Trophoblast cell (in vitro differentiated cells and primary cell): ENCODE data around the gene NDUFS3.
A peak's percentile ranks its signal among the peaks of the same experiment; 100 is the strongest.

Source experiments
- DNase-seq, 2 donors: peaks; one replicate each; pipeline ENCODE4 v3.0.0-alpha.2; 2016
- H2AFZ ChIP-seq: 2 replicates; pipeline ENCODE4 v1.6.1; 2013; ENCODE audit warnings: low read length, moderate library complexity, mild to moderate bottlenecking; ENCODE audit not compliant: insufficient read depth, poor library complexity
- H2AK5ac ChIP-seq: 2 replicates; pipeline ENCODE4 v1.6.1; 2013; ENCODE audit warnings: mild to moderate bottlenecking, low read length
- H2BK120ac ChIP-seq: 2 replicates; pipeline ENCODE4 v1.6.1; 2013; ENCODE audit warnings: low read length, mild to moderate bottlenecking, moderate library complexity; ENCODE audit not compliant: insufficient read depth, poor library complexity
- H2BK12ac ChIP-seq: 2 replicates; pipeline ENCODE4 v1.6.1; 2013; ENCODE audit warnings: mild to moderate bottlenecking, low read length, moderate library complexity
- H2BK5ac ChIP-seq: 2 replicates; pipeline ENCODE4 v1.6.1; 2013; ENCODE audit warnings: low read length, low read depth, moderate library complexity, mild to moderate bottlenecking; ENCODE audit not compliant: poor library complexity
- H3K14ac ChIP-seq: 2 replicates; pipeline ENCODE4 v1.6.1; 2013; ENCODE audit warnings: mild to moderate bottlenecking, low read length
- H3K18ac ChIP-seq: 2 replicates; pipeline ENCODE4 v1.6.1; 2013; ENCODE audit warnings: mild to moderate bottlenecking, low read length
- H3K23ac ChIP-seq: 2 replicates; pipeline ENCODE4 v1.6.1; 2013; ENCODE audit warnings: low read length
- H3K27ac ChIP-seq: 2 replicates; pipeline ENCODE4 v1.5.1; 2013; ENCODE audit warnings: low read depth, mild to moderate bottlenecking, inconsistent platforms, low read length, moderate library complexity
- H3K27me3 ChIP-seq: 2 replicates; pipeline ENCODE4 v1.6.1; 2013; ENCODE audit warnings: inconsistent platforms, mild to moderate bottlenecking, low read length, moderate library complexity; ENCODE audit not compliant: insufficient read depth
- H3K36me3 ChIP-seq, 2 experiments: 1 replicate in 1 of 2; 2 replicates in 1 of 2; pipeline ENCODE4 v1.6.1; 2013; ENCODE audit warnings: low read length in 2 of 2, mild to moderate bottlenecking in 2 of 2, moderate library complexity in 1 of 2; ENCODE audit not compliant: insufficient read depth in 2 of 2, control insufficient read depth in 1 of 2
- H3K4ac ChIP-seq: 2 replicates; pipeline ENCODE4 v1.6.1; 2013; ENCODE audit warnings: low read depth, mild to moderate bottlenecking, low read length, moderate library complexity
- H3K4me1 ChIP-seq, 2 experiments: 1 replicate in 1 of 2; 2 replicates in 1 of 2; pipeline ENCODE4 v1.6.1; 2013; ENCODE audit warnings: low read length in 2 of 2, mild to moderate bottlenecking in 2 of 2, moderate library complexity in 1 of 2; ENCODE audit not compliant: insufficient read depth in 2 of 2, control insufficient read depth in 1 of 2
- H3K4me2 ChIP-seq: 2 replicates; pipeline ENCODE4 v1.6.1; 2013; ENCODE audit warnings: inconsistent platforms, mild to moderate bottlenecking, low read length, moderate library complexity
- H3K4me3 ChIP-seq: 2 replicates; pipeline ENCODE4 v1.5.1; 2013; ENCODE audit warnings: mild to moderate bottlenecking, low read depth, low read length, inconsistent platforms
- H3K79me1 ChIP-seq: one replicate; pipeline ENCODE4 v1.6.1; 2013; ENCODE audit warnings: low read length
- H3K79me2 ChIP-seq: 2 replicates; pipeline ENCODE4 v1.6.1; 2013; ENCODE audit warnings: low read length, mild to moderate bottlenecking; ENCODE audit not compliant: control insufficient read depth, insufficient read depth, poor library complexity
- H3K9ac ChIP-seq: 2 replicates; pipeline ENCODE4 v1.6.1; 2013; ENCODE audit warnings: mild to moderate bottlenecking, low read length
- H3K9me3 ChIP-seq: 2 replicates; pipeline ENCODE4 v1.6.1; 2013; ENCODE audit warnings: low read depth, mild to moderate bottlenecking, control low read depth, inconsistent platforms, low read length; ENCODE audit not compliant: insufficient read depth
- H4K12ac ChIP-seq: 2 replicates; pipeline ENCODE4 v1.6.1; 2013; ENCODE audit warnings: low read depth, mild to moderate bottlenecking, low read length, moderate library complexity
- H4K8ac ChIP-seq: 2 replicates; pipeline ENCODE4 v1.6.1; 2013; ENCODE audit warnings: low read depth, mild to moderate bottlenecking, low read length, moderate library complexity
- H4K91ac ChIP-seq: one replicate; pipeline ENCODE4 v1.6.1; 2013; ENCODE audit warnings: low read depth, mild to moderate bottlenecking, low read length, moderate library complexity
- WGBS: extraction: QIAGEN DNeasy Blood & Tissue Kit; methylation state at CpG from one replicate; pipeline ENCODE4 v1.1.7; 2013; ENCODE audit warnings: missing lambda C conversion rate; ENCODE audit not compliant: insufficient read length, insufficient coverage; ENCODE audit errors: extremely low coverage; 5-methylcytosine and 5-hydroxymethylcytosine counted together

NDUFS3 gene

GRCh38 chr11:47593934-47594855 is 15.3 kb downstream of the NDUFS3 start, which contains the start of gene C1QTNF4:
C1QTNF4 (minus strand) TSS chr11:47594411; CDS start chr11:47590810, 3,601 bp downstream.
- Histone ChIP-seq H3K36me3 (no peaks in the 10 kb centered on the region), H4K91ac (peak within 1 kb of the TSS; percentile 39), H3K4me3 (peak within 1 kb of the TSS; percentile 35), H2AK5ac (no peak within 1 kb of the TSS), H3K4me2 (peak within 1 kb of the TSS; percentile 59), H3K9me3 (no peaks in the 10 kb centered on the region), H3K18ac (no peak within 1 kb of the TSS), H3K4ac (no peak within 1 kb of the TSS), H4K8ac (no peak within 1 kb of the TSS), H2BK120ac (no peak within 1 kb of the TSS), H2BK12ac (no peak within 1 kb of the TSS), H3K9ac (no peak within 1 kb of the TSS), H3K79me1 (no peaks in the 10 kb centered on the region), H4K12ac (no peak within 1 kb of the TSS), H3K79me2 (no peaks in the 10 kb centered on the region), H3K4me1 (peaks cover 5 to 6% of the 10 kb centered on the region in 2 experiments), H2BK5ac (no peak within 1 kb of the TSS), H3K27ac (no peak within 1 kb of the TSS), H3K23ac (peak within 1 kb of the TSS; percentile 1), H3K27me3 (peaks cover 35% of the 10 kb centered on the region), H2AFZ (peak within 1 kb of the TSS; percentile 66), H3K14ac (no peak within 1 kb of the TSS)
- DNase-seq = peak; percentile 56 to 67
- 100% methylated on average over 1 of the region's 48 CpGs for WGBS

DNA sequence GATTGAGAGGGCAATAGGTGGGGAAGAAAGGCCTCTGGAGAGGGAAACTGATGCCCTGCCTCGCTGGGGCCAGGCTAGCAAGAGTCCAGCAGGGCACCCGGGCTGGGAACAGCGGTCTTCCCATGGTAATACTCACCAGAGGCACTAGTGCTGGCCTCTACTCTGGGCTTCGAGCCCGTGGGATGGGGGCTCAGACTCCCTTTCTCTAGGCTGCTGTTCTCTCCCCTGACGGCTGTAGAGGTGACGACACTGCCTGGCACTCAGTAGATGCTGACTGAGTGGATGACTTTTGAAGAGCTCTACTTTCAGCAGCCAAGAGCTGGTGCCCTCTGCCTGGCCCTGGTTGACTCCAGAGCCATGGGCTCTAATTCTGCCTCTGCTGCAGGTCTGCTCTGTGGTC is 16.2 kb downstream of the NDUFS3 start:
- H3K14ac ChIP-seq = no peak overlapping the region
- no peak overlapping the region for H4K91ac ChIP-seq
- H3K79me2 ChIP-seq = no peaks in the 10 kb centered on the region
- no peak overlapping the region for H2BK12ac ChIP-seq
- H4K8ac ChIP-seq = no peak overlapping the region
- no peak overlapping the region for H3K4me2 ChIP-seq
- H3K23ac ChIP-seq = no peak overlapping the region
- H3K4ac ChIP-seq = no peak overlapping the region
- no peaks in the 10 kb centered on the region for H3K79me1 ChIP-seq
- no peaks in the 10 kb centered on the region for H3K36me3 ChIP-seq
- H3K4me1 ChIP-seq = peaks cover 4 to 5% of the 10 kb centered on the region in 2 experiments
- H4K12ac ChIP-seq = no peak overlapping the region
- WGBS = no CpG with 5 or more reads among the region's 7 CpGs
- no peak for DNase-seq
- H3K9me3 ChIP-seq = no peaks in the 10 kb centered on the region
- H2BK5ac ChIP-seq = no peak overlapping the region
- no peak overlapping the region for H3K9ac ChIP-seq
- H3K27me3 ChIP-seq = peaks cover 35% of the 10 kb centered on the region
- no peak overlapping the region for H2AK5ac ChIP-seq
- no peak overlapping the region for H2BK120ac ChIP-seq
- H3K18ac ChIP-seq = no peak overlapping the region
- H3K4me3 ChIP-seq = no peak overlapping the region
- H2AFZ ChIP-seq = no peak overlapping the region
- H3K27ac ChIP-seq = no peak overlapping the region

DNA sequence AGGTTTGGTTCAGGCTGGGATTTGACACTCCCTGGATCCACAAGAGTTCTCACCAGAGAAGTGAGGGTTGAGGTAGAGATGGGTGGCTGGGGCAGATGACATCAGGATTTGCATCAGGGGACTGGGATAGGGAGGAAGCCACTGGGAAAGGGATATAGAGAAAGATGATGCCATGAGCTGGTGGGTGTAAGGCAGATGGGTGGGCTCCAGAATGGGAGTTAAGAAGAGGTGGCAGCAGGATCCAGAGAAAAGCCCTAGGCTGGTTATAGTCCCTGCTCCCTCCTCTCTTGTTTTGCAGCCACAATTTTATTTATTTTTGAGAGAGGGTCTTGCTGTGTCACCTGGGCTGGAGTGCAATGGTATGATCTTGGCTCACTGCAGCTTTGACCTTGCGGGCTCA is 17.1 kb downstream of the NDUFS3 start:
- no peak overlapping the region for H3K27ac ChIP-seq
- no peak overlapping the region for H2BK12ac ChIP-seq
- H3K27me3 ChIP-seq = peaks cover 35% of the 10 kb centered on the region
- H3K14ac ChIP-seq = no peak overlapping the region
- H3K9me3 ChIP-seq = no peaks in the 10 kb centered on the region
- H3K4me3 ChIP-seq = no peak overlapping the region
- no peak for DNase-seq
- H3K4me2 ChIP-seq = no peak overlapping the region
- H2BK120ac ChIP-seq = no peak overlapping the region
- H3K79me2 ChIP-seq = no peaks in the 10 kb centered on the region
- WGBS = no CpG with 5 or more reads among the region's 1 CpG
- no peak overlapping the region for H3K9ac ChIP-seq
- H2AFZ ChIP-seq = no peak overlapping the region
- H3K18ac ChIP-seq = no peak overlapping the region
- H3K4ac ChIP-seq = no peak overlapping the region
- no peaks in the 10 kb centered on the region for H3K79me1 ChIP-seq
- no peak overlapping the region for H3K23ac ChIP-seq
- H4K91ac ChIP-seq = no peak overlapping the region
- no peak overlapping the region for H2AK5ac ChIP-seq
- H3K4me1 ChIP-seq = peaks cover 4 to 5% of the 10 kb centered on the region in 2 experiments
- no peak overlapping the region for H4K12ac ChIP-seq
- no peaks in the 10 kb centered on the region for H3K36me3 ChIP-seq
- H4K8ac ChIP-seq = no peak overlapping the region
- no peak overlapping the region for H2BK5ac ChIP-seq

DNA sequence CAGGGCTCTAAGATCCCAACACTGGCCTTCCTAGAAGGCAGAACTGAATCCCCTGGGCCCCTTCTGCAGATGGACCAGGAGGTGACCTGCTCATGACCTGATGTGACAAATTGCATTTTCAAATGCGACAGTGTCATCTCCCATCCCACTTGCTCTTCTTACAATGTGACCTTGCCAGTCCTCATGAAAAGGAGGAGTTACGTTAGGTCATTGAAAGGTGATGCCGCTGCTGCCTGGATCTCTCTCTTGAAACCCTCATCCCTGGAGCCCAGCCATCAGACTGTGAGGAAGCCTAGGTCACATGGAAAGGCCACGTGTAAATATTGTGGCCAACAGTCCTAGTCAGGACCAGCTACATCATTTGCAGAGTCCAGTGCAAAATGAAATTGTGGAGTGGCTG is 21.0 kb downstream of the NDUFS3 start:
- no peak overlapping the region for H3K27ac ChIP-seq
- H3K4me1 ChIP-seq = no peaks in the 10 kb centered on the region
- no peak overlapping the region for H3K4me2 ChIP-seq
- no peak for DNase-seq
- no peaks in the 10 kb centered on the region for H3K79me1 ChIP-seq
- no peaks in the 10 kb centered on the region for H3K36me3 ChIP-seq
- WGBS = no CpG with 5 or more reads among the region's 4 CpGs
- H2BK12ac ChIP-seq = no peak overlapping the region
- H4K91ac ChIP-seq = no peak overlapping the region
- no peak overlapping the region for H2AK5ac ChIP-seq
- H4K8ac ChIP-seq = no peak overlapping the region
- no peak overlapping the region for H4K12ac ChIP-seq
- no peaks in the 10 kb centered on the region for H3K9me3 ChIP-seq
- H2BK5ac ChIP-seq = no peak overlapping the region
- no peak overlapping the region for H3K23ac ChIP-seq
- no peaks in the 10 kb centered on the region for H3K79me2 ChIP-seq
- no peak overlapping the region for H3K14ac ChIP-seq
- H3K4me3 ChIP-seq = no peak overlapping the region
- no peak overlapping the region for H2BK120ac ChIP-seq
- H3K4ac ChIP-seq = no peak overlapping the region
- H2AFZ ChIP-seq = no peak overlapping the region
- H3K9ac ChIP-seq = no peak overlapping the region
- peaks cover 9% of the 10 kb centered on the region for H3K27me3 ChIP-seq
- no peak overlapping the region for H3K18ac ChIP-seq
